CD4-positive, alpha-beta memory T cell (primary cell): ENCODE measurements around the gene RIOK1. TPM values are rescaled to one million over a fixed set of nuclear protein-coding genes. Genes with fewer than 3 reads are reported as not detected.
"Not testable (repeated sequence)": the region's sequence is repeated elsewhere in the genome, so short reads cannot be mapped to it uniquely, and the experiment has no call there.

Experiments
- CTCF ChIA-PET: fragments of 350-600 bp; sonication (Branson Sonifier 250); formaldehyde crosslinking; loops from one replicate; lab custom pipeline; 2021; ENCODE audit warnings: inconsistent platforms; ENCODE audit not compliant: partially characterized antibody; lab: Charles Lee
- POLR2A ChIA-PET: fragments of 350-600 bp; sonication (Branson Sonifier 250); formaldehyde crosslinking; loops from one replicate; lab custom pipeline; 2021; ENCODE audit not compliant: partially characterized antibody; lab: Charles Lee
- DNase-seq, 5 donors: peaks; one replicate each; pipeline versions ENCODE4 v3.0.0 to v3.0.0-alpha.2; 2020 to 2022; ENCODE audit warnings: mixed read lengths in 1 of 5
- H3K27ac ChIP-seq: one replicate; pipeline ENCODE4 v1.7.0; 2013; ENCODE audit warnings: low read depth, low read length
- H3K27me3 ChIP-seq: 2 replicates; pipeline ENCODE4 v1.7.0; 2013; ENCODE audit warnings: mild to moderate bottlenecking, low read length, moderate library complexity; ENCODE audit not compliant: insufficient read depth
- H3K36me3 ChIP-seq: 2 replicates; pipeline ENCODE4 v1.7.0; 2013; ENCODE audit warnings: mild to moderate bottlenecking, low read length, moderate library complexity; ENCODE audit not compliant: insufficient read depth
- H3K4me1 ChIP-seq: 2 replicates; pipeline ENCODE4 v1.7.0; 2013; ENCODE audit warnings: mild to moderate bottlenecking, low read length, moderate library complexity; ENCODE audit not compliant: insufficient read depth
- H3K4me3 ChIP-seq, 2 donors: one replicate each; pipeline ENCODE4 v1.7.0; 2013; ENCODE audit warnings: low read length in 2 of 2, mild to moderate bottlenecking in 1 of 2
- H3K9me3 ChIP-seq, 2 donors: one replicate each; pipeline ENCODE4 v1.7.0; 2013; ENCODE audit warnings: low read length in 2 of 2, control low read depth in 1 of 2; ENCODE audit not compliant: control insufficient read depth in 1 of 2
- H3K27ac Mint-ChIP-seq, 7 donors: one replicate each; pipeline ENCODE4 v1.8.0; 2020 to 2021; ENCODE audit warnings: mixed read lengths in 7 of 7, mild to moderate bottlenecking in 6 of 7, inconsistent platforms in 3 of 7, moderate library complexity in 3 of 7
- H3K27me3 Mint-ChIP-seq, 2 donors: one replicate each; pipeline ENCODE4 v1.8.0; 2020 to 2021; ENCODE audit warnings: mixed read lengths in 2 of 2
- H3K36me3 Mint-ChIP-seq, 2 donors: one replicate each; pipeline ENCODE4 v1.8.0; 2020 to 2021; ENCODE audit warnings: mixed read lengths in 2 of 2, inconsistent platforms in 1 of 2, mild to moderate bottlenecking in 1 of 2
- H3K4me1 Mint-ChIP-seq, 4 donors: one replicate each; pipeline ENCODE4 v1.8.0; 2020 to 2021; ENCODE audit warnings: mixed read lengths in 4 of 4, mild to moderate bottlenecking in 1 of 4
- H3K4me3 Mint-ChIP-seq, 8 donors: one replicate each; pipeline ENCODE4 v1.8.0; 2020 to 2021; ENCODE audit warnings: mixed read lengths in 8 of 8, mild to moderate bottlenecking in 7 of 8, moderate library complexity in 6 of 8, inconsistent platforms in 3 of 8
- H3K9me3 Mint-ChIP-seq, 8 donors: one replicate each; pipeline ENCODE4 v1.8.0; 2020 to 2021; ENCODE audit warnings: mixed read lengths in 8 of 8, mild to moderate bottlenecking in 5 of 8, inconsistent platforms in 3 of 8, moderate library complexity in 1 of 8
- intact Hi-C: fragments of 100-400 bp; cut with micrococcal nuclease; formaldehyde crosslinking; loops from one replicate; pipeline ENCODE4 v1.15.1; 2023
- polyA plus RNA-seq, 2 donors: library from polyadenylated mRNA; unstranded; fragments of 300-500 nt; fragmentation: Illumina TruSeq; gene quantifications; one replicate each; pipeline ENCODE4 v1.2.3, GENCODE V29; 2021
- total RNA-seq, 2 experiments: library from RNA; stranded (reverse); gene quantifications; one replicate each; pipeline ENCODE4 v1.2.3, GENCODE V29; 2021

Gene RIOK1
- total and polyA plus RNA-seq, 4 experiments from 2014 or later = 19.1 to 26.1 (median 22.8) TPM

DNA sequence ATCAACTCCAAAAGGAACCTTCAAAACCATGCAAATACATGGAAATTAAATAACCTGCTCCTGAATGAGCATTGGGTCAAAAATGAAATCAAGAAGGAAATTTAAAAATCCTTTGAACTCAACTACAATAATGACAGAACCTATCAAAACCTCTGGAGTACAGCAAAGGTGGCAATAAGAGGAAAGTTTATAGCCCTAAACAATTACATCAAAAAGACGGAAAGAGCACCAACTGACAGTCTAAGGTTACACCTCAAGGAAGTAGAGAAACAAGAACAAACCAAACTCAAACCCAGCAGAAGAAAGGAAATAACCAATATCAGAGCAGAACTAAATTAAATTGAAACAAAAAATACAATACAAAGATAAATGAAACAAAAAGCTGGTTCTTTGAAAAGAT, 39.0 kb upstream of the RIOK1 start:
- H3K4me1 Mint-ChIP-seq, H3K36me3 ChIP-seq, H3K27ac Mint-ChIP-seq, POLR2A ChIA-PET, H3K27me3 ChIP-seq, H3K36me3 Mint-ChIP-seq, H3K4me3 ChIP-seq, H3K9me3 ChIP-seq, DNase-seq, H3K9me3 Mint-ChIP-seq, intact Hi-C loops, H3K4me3 Mint-ChIP-seq, H3K4me1 ChIP-seq, H3K27ac ChIP-seq: not testable (repeated sequence)
- peaks cover 10 to 21% of the 10 kb centered on the region in 2 donors for H3K27me3 Mint-ChIP-seq
- CTCF ChIA-PET = interaction anchor here (0.7 kb wide), 1 partner anchor 38 kb away, joined by 3 read pairs; no protein-coding TSS in a partner anchor

DNA sequence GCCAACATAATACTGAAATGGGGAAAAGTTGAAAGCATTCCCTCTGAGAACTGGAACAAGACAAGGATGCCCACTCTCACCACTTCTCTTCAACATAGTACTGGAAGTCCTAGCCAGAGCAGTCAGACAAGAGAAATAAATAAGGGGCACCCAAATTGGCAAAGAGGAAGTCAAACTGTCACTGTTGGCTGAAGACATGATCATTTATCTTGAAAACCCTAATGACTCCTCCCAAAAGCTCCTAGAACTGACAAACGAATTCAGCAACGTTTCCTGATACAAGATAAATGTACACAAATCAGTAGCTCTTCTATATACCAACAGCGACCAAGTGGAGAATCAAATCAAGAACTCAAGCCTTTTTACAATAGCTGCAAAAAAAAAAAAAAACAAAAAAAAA, 37.7 kb upstream of the RIOK1 start:
- H3K9me3 Mint-ChIP-seq, H3K9me3 ChIP-seq, H3K27ac ChIP-seq, H3K4me1 Mint-ChIP-seq, H3K4me3 ChIP-seq, H3K27ac Mint-ChIP-seq, intact Hi-C loops, H3K4me1 ChIP-seq, H3K36me3 Mint-ChIP-seq, POLR2A ChIA-PET, H3K36me3 ChIP-seq, CTCF ChIA-PET, H3K4me3 Mint-ChIP-seq, DNase-seq, H3K27me3 ChIP-seq: not testable (repeated sequence)
- H3K27me3 Mint-ChIP-seq = peaks cover 10 to 21% of the 10 kb centered on the region in 2 donors

DNA sequence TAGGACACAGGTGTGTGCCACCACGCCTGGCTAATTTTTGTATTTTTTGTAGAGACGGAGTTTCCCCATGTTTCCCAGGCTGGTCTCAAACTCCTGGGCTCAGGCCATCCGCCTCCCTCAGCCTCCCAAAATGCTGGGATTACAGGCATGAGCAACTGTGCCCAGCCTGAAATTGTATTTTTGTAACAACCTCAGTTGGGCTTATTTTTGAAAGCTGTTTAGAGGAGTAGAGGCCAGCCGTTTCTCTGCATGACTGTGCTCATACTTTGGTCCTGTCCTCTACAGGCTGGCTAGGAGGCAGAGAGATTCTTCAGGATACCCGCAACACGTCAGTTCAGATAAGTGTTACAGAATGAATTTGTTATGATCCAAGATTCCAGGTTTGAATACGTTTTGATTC, 22.2 kb upstream of the RIOK1 start:
- Mint-ChIP-seq H3K4me3 (no peak overlapping the region), H3K36me3 (no peaks in the 10 kb centered on the region), H3K9me3 (no peaks in the 10 kb centered on the region), H3K27ac (no peak overlapping the region), H3K27me3 (peaks cover 2 to 4% of the 10 kb centered on the region in 2 donors), H3K4me1 (no peaks in the 10 kb centered on the region)
- no peaks in the 10 kb centered on the region for H3K27me3 ChIP-seq
- CTCF ChIA-PET = no interaction called here
- intact Hi-C loops = no loop called here
- no peaks in the 10 kb centered on the region for H3K9me3 ChIP-seq
- H3K36me3 ChIP-seq = no peaks in the 10 kb centered on the region
- POLR2A ChIA-PET = no interaction called here
- no peak for DNase-seq
- H3K27ac ChIP-seq = no peak overlapping the region
- no peak overlapping the region for H3K4me3 ChIP-seq
- H3K4me1 ChIP-seq = no peaks in the 10 kb centered on the region

DNA sequence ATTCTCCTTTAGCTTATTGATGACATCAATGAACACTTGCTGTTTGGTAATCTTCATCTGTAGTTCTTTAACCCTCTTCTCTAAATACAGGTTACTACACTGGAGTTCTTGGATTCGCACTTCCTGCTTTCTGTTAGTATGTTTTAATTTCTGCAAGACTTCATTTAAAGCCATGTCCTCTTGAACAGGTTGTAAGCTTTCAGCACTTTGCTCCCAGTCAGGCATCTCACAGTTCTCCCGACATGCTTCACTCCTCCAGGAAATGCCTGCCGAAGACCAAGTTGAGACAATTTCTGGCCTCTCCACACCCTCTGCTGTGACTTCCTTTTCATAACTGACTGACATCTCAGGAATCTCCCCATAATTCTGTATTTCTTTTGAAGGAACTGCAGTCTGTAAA, 15.9 kb upstream of the RIOK1 start:
- H3K27me3 Mint-ChIP-seq = peaks cover 5% of the 10 kb centered on the region in 2 donors
- H3K4me3 Mint-ChIP-seq = peak overlapping the region in 1 of 8 donors; percentile 21
- CTCF ChIA-PET = no interaction called here
- no peaks in the 10 kb centered on the region for H3K27me3 ChIP-seq
- no peaks in the 10 kb centered on the region for H3K36me3 ChIP-seq
- H3K4me3 ChIP-seq = no peak overlapping the region
- no peaks in the 10 kb centered on the region for H3K36me3 Mint-ChIP-seq
- H3K9me3 Mint-ChIP-seq = no peaks in the 10 kb centered on the region
- intact Hi-C loops = no loop called here
- no peak overlapping the region for H3K27ac Mint-ChIP-seq
- no peaks in the 10 kb centered on the region for H3K4me1 ChIP-seq
- H3K27ac ChIP-seq = no peak overlapping the region
- no peaks in the 10 kb centered on the region for H3K9me3 ChIP-seq
- no peak for DNase-seq
- H3K4me1 Mint-ChIP-seq = no peaks in the 10 kb centered on the region
- POLR2A ChIA-PET = no interaction called here

DNA sequence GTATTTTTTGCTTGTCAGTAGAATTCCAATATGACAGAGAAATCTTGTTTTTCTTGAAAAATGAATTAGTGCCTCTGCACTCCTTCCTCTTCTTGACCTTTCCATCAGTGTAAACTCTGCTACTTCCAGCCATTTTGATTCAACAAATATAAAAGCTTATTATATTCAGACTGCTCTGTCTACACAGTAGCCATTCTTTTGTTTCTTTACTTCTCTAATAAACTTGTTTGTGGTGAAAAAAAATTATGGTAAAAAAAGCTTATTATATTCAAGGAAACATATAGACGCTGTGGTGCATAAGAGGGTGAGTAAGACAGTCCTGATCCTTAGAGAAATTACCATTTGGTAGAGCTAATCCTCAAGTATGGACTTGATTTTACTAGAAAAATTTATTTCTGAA, 11.6 kb upstream of the RIOK1 start:
- ChIA-PET POLR2A (no interaction called here), CTCF (no interaction called here)
- intact Hi-C loops = no loop called here

DNA sequence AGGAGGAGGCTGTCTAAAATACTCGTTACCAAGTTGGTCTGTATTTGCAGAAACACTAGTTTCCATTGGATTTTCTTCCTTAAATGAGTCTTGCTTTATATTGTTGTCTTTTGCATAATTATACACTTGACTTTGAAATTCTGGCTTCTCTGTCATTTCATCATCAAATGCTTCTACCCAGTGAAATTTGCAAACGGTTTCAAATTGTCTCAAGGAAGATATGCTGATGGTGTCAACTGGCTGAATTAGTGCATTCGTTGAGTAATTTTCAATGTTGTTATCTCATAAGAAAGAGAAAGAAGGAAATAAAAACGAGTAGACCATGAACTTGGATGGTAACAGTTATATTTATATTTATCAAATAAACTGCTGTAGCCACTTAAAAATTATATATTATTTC, 10.9 kb upstream of the RIOK1 start:
- Mint-ChIP-seq H3K27ac (no peak overlapping the region), H3K27me3 (peaks cover 5% of the 10 kb centered on the region in 2 donors), H3K4me3 (no peak overlapping the region), H3K36me3 (no peaks in the 10 kb centered on the region), H3K4me1 (no peaks in the 10 kb centered on the region), H3K9me3 (no peaks in the 10 kb centered on the region)
- no peaks in the 10 kb centered on the region for H3K36me3 ChIP-seq
- no peak overlapping the region for H3K27ac ChIP-seq
- H3K27me3 ChIP-seq = no peaks in the 10 kb centered on the region
- POLR2A ChIA-PET = no interaction called here
- CTCF ChIA-PET = no interaction called here
- H3K9me3 ChIP-seq = no peaks in the 10 kb centered on the region
- intact Hi-C loops = no loop called here
- H3K4me3 ChIP-seq = no peak overlapping the region
- no peaks in the 10 kb centered on the region for H3K4me1 ChIP-seq
- DNase-seq = no peak

More for the DNA sequence above, 11.6 kb upstream of the RIOK1 start:
- Histone ChIP-seq H3K36me3 (no peaks in the 10 kb centered on the region), H3K4me1 (no peaks in the 10 kb centered on the region), H3K27me3 (no peaks in the 10 kb centered on the region), H3K4me3 (no peak overlapping the region), H3K9me3 (no peaks in the 10 kb centered on the region), H3K27ac (no peak overlapping the region)
- H3K36me3 Mint-ChIP-seq = no peaks in the 10 kb centered on the region
- H3K4me3 Mint-ChIP-seq = no peak overlapping the region
- H3K27ac Mint-ChIP-seq = no peak overlapping the region
- peaks cover 5 to 6% of the 10 kb centered on the region in 2 donors for H3K27me3 Mint-ChIP-seq
- no peaks in the 10 kb centered on the region for H3K4me1 Mint-ChIP-seq
- no peak for DNase-seq
- H3K9me3 Mint-ChIP-seq = no peaks in the 10 kb centered on the region

DNA sequence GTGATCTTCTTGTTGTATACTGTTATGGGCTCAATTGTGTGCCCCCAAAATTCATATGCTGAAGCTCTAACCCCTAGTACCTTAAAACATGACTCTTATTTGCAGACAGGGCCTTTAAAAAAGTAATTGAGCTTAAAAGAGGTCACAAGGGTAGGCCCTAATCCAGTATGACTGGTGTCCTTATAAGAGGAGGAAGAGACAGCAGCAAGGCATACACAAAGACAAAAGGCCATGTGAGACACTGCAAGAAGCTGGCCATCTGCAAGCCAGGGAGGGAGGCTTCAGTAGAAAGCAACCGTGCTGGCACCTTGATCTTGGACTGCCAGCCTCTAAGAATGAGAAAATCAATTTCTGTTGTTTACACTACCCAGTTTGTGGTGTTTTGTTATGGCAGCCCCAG, 8.5 kb upstream of the RIOK1 start:
- H3K36me3 Mint-ChIP-seq = no peaks in the 10 kb centered on the region
- H3K27ac ChIP-seq = no peak overlapping the region
- no peak overlapping the region for H3K4me3 Mint-ChIP-seq

DNA sequence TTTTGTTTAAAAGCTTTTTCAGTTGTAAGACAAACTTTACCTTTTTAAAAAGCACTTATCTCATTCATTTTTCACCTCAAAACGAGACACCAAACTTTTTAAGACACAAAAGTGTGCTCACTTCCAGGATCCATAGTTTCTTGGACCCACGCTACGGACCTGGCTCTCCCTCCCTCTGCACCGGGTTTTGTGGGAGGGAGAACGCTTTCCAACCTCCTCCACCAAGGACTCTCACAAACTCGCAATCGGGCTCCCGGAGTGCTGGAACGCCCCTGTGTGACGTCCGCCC, 502 bp upstream of the RIOK1 start:
- H3K27ac ChIP-seq = peak overlapping the region; percentile 94
- Mint-ChIP-seq H3K36me3 (peaks cover 13 to 25% of the 10 kb centered on the region in 2 donors), H3K4me3 (peak overlapping the region; percentile 92 to 97 (median 94)), H3K4me1 (peaks cover 32 to 51% (median 42%) of the 10 kb centered on the region in 4 donors), H3K9me3 (peaks cover 0 to 2% (median 0%) of the 10 kb centered on the region in 8 donors), H3K27me3 (no peaks in the 10 kb centered on the region), H3K27ac (peak overlapping the region; percentile 97 to 100 (median 100))
- peaks cover 30% of the 10 kb centered on the region for H3K4me1 ChIP-seq
- DNase-seq = no peak
- POLR2A ChIA-PET = interaction anchor here (0.9 to 3.1 kb wide), 7 partner anchors 11 to 675 kb away, joined by 3 to 37 read pairs (median 4); partner anchors contain the start of genes BLOC1S5, SNRNP48 and SSR1
- no peaks in the 10 kb centered on the region for H3K36me3 ChIP-seq
- H3K4me3 ChIP-seq = peak overlapping the region; percentile 91 to 99
- no peaks in the 10 kb centered on the region for H3K9me3 ChIP-seq
- CTCF ChIA-PET = interaction anchor here (1.5 to 4.2 kb wide), 3 partner anchors 73 to 113 kb away, joined by 4 to 27 read pairs (median 6); no protein-coding TSS in a partner anchor
- intact Hi-C loops = loop anchor here (1.0 to 2.0 kb wide), 4 partner anchors 76 to 675 kb away; partner anchors contain the start of genes BLOC1S5, SNRNP48 and SSR1
- H3K27me3 ChIP-seq = no peaks in the 10 kb centered on the region

More for the DNA sequence above, 8.5 kb upstream of the RIOK1 start:
- Mint-ChIP-seq H3K9me3 (peaks cover 0 to 2% (median 0%) of the 10 kb centered on the region in 8 donors), H3K4me1 (no peaks in the 10 kb centered on the region), H3K27me3 (peaks cover 5% of the 10 kb centered on the region in 2 donors), H3K27ac (peak overlapping the region in 1 of 7 donors; percentile 15)
- Histone ChIP-seq H3K4me3 (no peak overlapping the region), H3K4me1 (no peaks in the 10 kb centered on the region), H3K9me3 (no peaks in the 10 kb centered on the region), H3K36me3 (no peaks in the 10 kb centered on the region), H3K27me3 (no peaks in the 10 kb centered on the region)
- ChIA-PET POLR2A (no interaction called here), CTCF (no interaction called here)
- intact Hi-C loops = no loop called here
- DNase-seq = no peak
